ENCODE measurements around the gene EFHC1. TPM values are rescaled to one million over a fixed set of nuclear protein-coding genes. Genes with fewer than 3 reads are reported as not detected.

Gene EFHC1
- total and polyA plus RNA-seq, 2 experiments from 2014 or later: 17.4 to 18.3 TPM

GRCh38 chr6:52531396-52531795 is 111.3 kb downstream of the EFHC1 start:
- DNase-seq (ENCODE audit: low spot score): no peak
- Histone ChIP-seq H3K36me3 (replicated peaks; ENCODE audit: insufficient read depth, low read depth) (no peaks in the 10 kb centered on the region), H3K9me2 (replicated peaks; ENCODE audit: insufficient read depth) (no peaks in the 10 kb centered on the region), H4K20me1 (ENCODE audit: insufficient read depth, poor library complexity, severe bottlenecking) (peaks cover under 1% of the 10 kb centered on the region), H3K4me1 (ENCODE audit: insufficient read depth) (no peaks in the 10 kb centered on the region), H2AFZ (no peak overlapping the region), H3K27me3 (no peaks in the 10 kb centered on the region), H3K4me3 (no peak overlapping the region), H3K4me2 (no peak overlapping the region), H3K9me3 (ENCODE audit: low read depth) (no peaks in the 10 kb centered on the region), H3K27ac (no peak overlapping the region), H3K79me2 (peaks cover 31% of the 10 kb centered on the region)
- WGBS (ENCODE audit: low lambda C conversion rate, missing lambda C conversion rate): 97% methylated on average over 4 of the region's 4 CpGs
- TF ChIP-seq EZH2 (IDR thresholded peaks at IDR 0.05; ENCODE audit: borderline replicate concordance): no peak
- no peak for TF ChIP-seq CTCF (IDR thresholded peaks at IDR 0.05; ENCODE audit: poor library complexity)
- no peak for TF ChIP-seq EZH2phosphoT487 (IDR thresholded peaks at IDR 0.05; ENCODE audit: low read depth, severe bottlenecking, unreplicated experiment)

- TF ChIP-seq EZH2phosphoT487 (IDR thresholded peaks at IDR 0.05; ENCODE audit: low read depth, severe bottlenecking, unreplicated experiment): no peak
- no peak for TF ChIP-seq EZH2 (IDR thresholded peaks at IDR 0.05; ENCODE audit: borderline replicate concordance)
- TF ChIP-seq CTCF (IDR thresholded peaks at IDR 0.05; ENCODE audit: poor library complexity): no peak
- H3K4me1 ChIP-seq (ENCODE audit: insufficient read depth): no peaks in the 10 kb centered on the region
- 96% methylated on average over 1 of the region's 1 CpG for WGBS (ENCODE audit: low lambda C conversion rate, missing lambda C conversion rate)
- no peak overlapping the region for H3K27ac ChIP-seq
- H3K9me3 ChIP-seq (ENCODE audit: low read depth): no peaks in the 10 kb centered on the region
- peaks cover 4% of the 10 kb centered on the region for H4K20me1 ChIP-seq (ENCODE audit: insufficient read depth, poor library complexity, severe bottlenecking)
- peaks cover 32% of the 10 kb centered on the region for H3K79me2 ChIP-seq
- no peaks in the 10 kb centered on the region for H3K36me3 ChIP-seq (replicated peaks; ENCODE audit: insufficient read depth, low read depth)
- no peak overlapping the region for H2AFZ ChIP-seq
- H3K4me3 ChIP-seq: no peak overlapping the region
- no peak for DNase-seq (ENCODE audit: low spot score)
- H3K4me2 ChIP-seq: no peak overlapping the region
- H3K27me3 ChIP-seq: no peaks in the 10 kb centered on the region
- no peaks in the 10 kb centered on the region for H3K9me2 ChIP-seq (replicated peaks; ENCODE audit: insufficient read depth)
Observed at GRCh38 chr6:52531834-52532233, 111.7 kb downstream of the EFHC1 start.

GRCh38 chr6:52532457-52532856 is 112.3 kb downstream of the EFHC1 start:
- Histone ChIP-seq H3K4me2 (no peak overlapping the region), H3K27ac (no peak overlapping the region), H3K4me3 (no peak overlapping the region), H3K9me2 (replicated peaks; ENCODE audit: insufficient read depth) (no peaks in the 10 kb centered on the region), H3K4me1 (ENCODE audit: insufficient read depth) (no peaks in the 10 kb centered on the region), H2AFZ (no peak overlapping the region), H3K9me3 (ENCODE audit: low read depth) (no peaks in the 10 kb centered on the region), H3K36me3 (replicated peaks; ENCODE audit: insufficient read depth, low read depth) (no peaks in the 10 kb centered on the region), H3K79me2 (peaks cover 39% of the 10 kb centered on the region), H3K27me3 (no peaks in the 10 kb centered on the region), H4K20me1 (ENCODE audit: insufficient read depth, poor library complexity, severe bottlenecking) (peaks cover 6% of the 10 kb centered on the region)
- no peak for DNase-seq (ENCODE audit: low spot score)
- WGBS (ENCODE audit: low lambda C conversion rate, missing lambda C conversion rate): 86% methylated on average over 2 of the region's 2 CpGs
- TF ChIP-seq EZH2phosphoT487 (IDR thresholded peaks at IDR 0.05; ENCODE audit: low read depth, severe bottlenecking, unreplicated experiment) (no peak), EZH2 (IDR thresholded peaks at IDR 0.05; ENCODE audit: borderline replicate concordance) (no peak), CTCF (IDR thresholded peaks at IDR 0.05; ENCODE audit: poor library complexity) (no peak)

- Histone ChIP-seq H3K9me3 (ENCODE audit: low read depth) (no peaks in the 10 kb centered on the region), H2AFZ (no peak overlapping the region), H3K4me2 (no peak overlapping the region), H3K27me3 (no peaks in the 10 kb centered on the region), H3K4me3 (no peak overlapping the region), H3K4me1 (ENCODE audit: insufficient read depth) (peaks cover under 1% of the 10 kb centered on the region), H3K27ac (no peak overlapping the region), H3K79me2 (peaks cover 49% of the 10 kb centered on the region), H4K20me1 (ENCODE audit: insufficient read depth, poor library complexity, severe bottlenecking) (peaks cover 13% of the 10 kb centered on the region), H3K9me2 (replicated peaks; ENCODE audit: insufficient read depth) (no peaks in the 10 kb centered on the region), H3K36me3 (replicated peaks; ENCODE audit: insufficient read depth, low read depth) (no peaks in the 10 kb centered on the region)
- no peak for TF ChIP-seq EZH2phosphoT487 (IDR thresholded peaks at IDR 0.05; ENCODE audit: low read depth, severe bottlenecking, unreplicated experiment)
- no peak for TF ChIP-seq CTCF (IDR thresholded peaks at IDR 0.05; ENCODE audit: poor library complexity)
- WGBS (ENCODE audit: low lambda C conversion rate, missing lambda C conversion rate): 97% methylated on average over 2 of the region's 2 CpGs
- no peak for DNase-seq (ENCODE audit: low spot score)
Observed at GRCh38 chr6:52533491-52533890, 113.3 kb downstream of the EFHC1 start.
